ENCODE measurements around the gene TNIK. TPM values are rescaled to one million over a fixed set of nuclear protein-coding genes. Genes with fewer than 3 reads are reported as not detected.

Gene TNIK
- total RNA-seq, 1 experiment from 2014 or later, result 7.0 TPM

- Histone ChIP-seq H3F3A (ENCODE audit: low read length, unreplicated experiment) (no peaks in the 10 kb centered on the region), H3K27ac (ENCODE audit: low read length) (no peak overlapping the region), H4K20me1 (ENCODE audit: low read length) (no peaks in the 10 kb centered on the region), H2AFZ (ENCODE audit: low read length) (no peak overlapping the region), H3K4me2 (ENCODE audit: low read length) (no peak overlapping the region), H3K79me2 (ENCODE audit: low read length) (no peaks in the 10 kb centered on the region), H3K27me3 (ENCODE audit: low read length) (no peaks in the 10 kb centered on the region), H3K4me3 (ENCODE audit: low read length) (no peak overlapping the region), H3K36me3 (ENCODE audit: low read depth, low read length) (no peaks in the 10 kb centered on the region), H3K9ac (ENCODE audit: low read length) (no peak overlapping the region), H3K9me3 (ENCODE audit: low read length) (no peaks in the 10 kb centered on the region), H3K9me2 (replicated peaks; ENCODE audit: low read length) (no peaks in the 10 kb centered on the region), H3K4me1 (ENCODE audit: insufficient read depth, low read length) (no peaks in the 10 kb centered on the region)
- no peak for TF ChIP-seq CTCF (conservative IDR thresholded peaks at IDR 0.05; ENCODE audit: low read depth, low read length)
- no peak for TF ChIP-seq EZH2phosphoT487 (IDR thresholded peaks at IDR 0.05; ENCODE audit: borderline replicate concordance, low read length)
- TF ChIP-seq EZH2 (IDR thresholded peaks at IDR 0.05; ENCODE audit: low read length, unreplicated experiment), result no peak
- CTCF ChIA-PET, result no interaction called here
- ATAC-seq, result no peak
- no peak for DNase-seq
- intact Hi-C loops (cut with micrococcal nuclease), result no loop called here
- POLR2A ChIA-PET (ENCODE audit: unreplicated experiment), result no interaction called here
- no TSS peak for BruUV-seq (replicated peaks)
Observed at GRCh38 chr3:171468296-171468906, 8.2 kb upstream of the TNIK start.

- Histone ChIP-seq H2AFZ (ENCODE audit: low read length) (no peak overlapping the region), H3F3A (ENCODE audit: low read length, unreplicated experiment) (no peaks in the 10 kb centered on the region), H4K20me1 (ENCODE audit: low read length) (no peaks in the 10 kb centered on the region), H3K4me1 (ENCODE audit: insufficient read depth, low read length) (peaks cover 11% of the 10 kb centered on the region), H3K9me2 (replicated peaks; ENCODE audit: low read length) (no peaks in the 10 kb centered on the region), H3K79me2 (ENCODE audit: low read length) (no peaks in the 10 kb centered on the region), H3K27me3 (ENCODE audit: low read length) (no peaks in the 10 kb centered on the region), H3K36me3 (ENCODE audit: low read depth, low read length) (no peaks in the 10 kb centered on the region), H3K9ac (ENCODE audit: low read length) (no peak overlapping the region), H3K9me3 (ENCODE audit: low read length) (no peaks in the 10 kb centered on the region), H3K27ac (ENCODE audit: low read length) (no peak overlapping the region), H3K4me3 (ENCODE audit: low read length) (no peak overlapping the region), H3K4me2 (ENCODE audit: low read length) (no peak overlapping the region)
- intact Hi-C loops (cut with micrococcal nuclease), result no loop called here
- no peak for ATAC-seq
- ChIA-PET POLR2A (ENCODE audit: unreplicated experiment) (no interaction called here), CTCF (no interaction called here)
- BruUV-seq (replicated peaks), result no TSS peak
- no peak for TF ChIP-seq EZH2 (IDR thresholded peaks at IDR 0.05; ENCODE audit: low read length, unreplicated experiment)
- no peak for TF ChIP-seq EZH2phosphoT487 (IDR thresholded peaks at IDR 0.05; ENCODE audit: borderline replicate concordance, low read length)
- no peak for TF ChIP-seq CTCF (conservative IDR thresholded peaks at IDR 0.05; ENCODE audit: low read depth, low read length)
- no peak for DNase-seq
Observed at GRCh38 chr3:171465763-171466162, 5.6 kb upstream of the TNIK start.

- POLR2A ChIA-PET (ENCODE audit: unreplicated experiment), result no interaction called here
Observed at GRCh38 chr3:171464462-171464861, 4.3 kb upstream of the TNIK start.

More at GRCh38 chr3:171464462-171464861, 4.3 kb upstream of the TNIK start:
- intact Hi-C loops (cut with micrococcal nuclease), result loop anchor here (5.0 kb wide), 4 partner anchors 92 to 502 kb away; no protein-coding TSS in a partner anchor
- no peak overlapping the region for H2AFZ ChIP-seq (ENCODE audit: low read length)
- CTCF ChIA-PET, result no interaction called here
- H3K27me3 ChIP-seq (ENCODE audit: low read length), result no peaks in the 10 kb centered on the region
- no peak overlapping the region for H3K9ac ChIP-seq (ENCODE audit: low read length)
- H3K79me2 ChIP-seq (ENCODE audit: low read length), result peaks cover under 1% of the 10 kb centered on the region; the same call in 1 of the 2 replicates
- no TSS peak for BruUV-seq (replicated peaks)
- H4K20me1 ChIP-seq (ENCODE audit: low read length), result no peaks in the 10 kb centered on the region
- no peak for ATAC-seq
- no peak for DNase-seq
- no peak overlapping the region for H3K4me3 ChIP-seq (ENCODE audit: low read length)
- no peaks in the 10 kb centered on the region for H3F3A ChIP-seq (ENCODE audit: low read length, unreplicated experiment)
- no peaks in the 10 kb centered on the region for H3K9me3 ChIP-seq (ENCODE audit: low read length)
- TF ChIP-seq EZH2 (IDR thresholded peaks at IDR 0.05; ENCODE audit: low read length, unreplicated experiment) (no peak), CTCF (conservative IDR thresholded peaks at IDR 0.05; ENCODE audit: low read depth, low read length) (no peak), EZH2phosphoT487 (IDR thresholded peaks at IDR 0.05; ENCODE audit: borderline replicate concordance, low read length) (no peak)
- no peaks in the 10 kb centered on the region for H3K36me3 ChIP-seq (ENCODE audit: low read depth, low read length)
- H3K4me1 ChIP-seq (ENCODE audit: insufficient read depth, low read length), result peaks cover 11% of the 10 kb centered on the region
- H3K4me2 ChIP-seq (ENCODE audit: low read length), result no peak overlapping the region
- no peak overlapping the region for H3K27ac ChIP-seq (ENCODE audit: low read length)
- no peaks in the 10 kb centered on the region for H3K9me2 ChIP-seq (replicated peaks; ENCODE audit: low read length)
